ENCODE measurements around the gene KLHL9. TPM values are rescaled to one million over a fixed set of nuclear protein-coding genes. Genes with fewer than 3 reads are reported as not detected.
A peak's percentile ranks its signal among the peaks of the same experiment; 100 is the strongest.
"Not testable (repeated sequence)": the region's sequence is repeated elsewhere in the genome, so short reads cannot be mapped to it uniquely, and the experiment has no call there.

The KLHL9 gene
- total RNA-seq: 22.7 TPM
- long read RNA-seq, full-length matches to known transcripts: 49 of 54 reads
- long read RNA-seq, partial matches to known transcripts: 0 of 54 reads
- long read RNA-seq, other reads (novel, unspliced or antisense): 5 of 54 reads

GRCh38 chr9:21334701-21335632 is at the start of gene KLHL9:
TSS of gene KLHL9 (minus strand) at chr9:21335404. CDS start at chr9:21334859, 545 bp downstream.
- no peaks in the 10 kb centered on the region for H3K9me3 ChIP-seq
- H3K27ac ChIP-seq: peak within 1 kb of the TSS; percentile 99
- peak within 1 kb of the TSS; percentile 86 for H3K4me3 ChIP-seq
- no peaks in the 10 kb centered on the region for H3K27me3 ChIP-seq (ENCODE audit: low read depth)
- peaks cover 7% of the 10 kb centered on the region for H3K36me3 ChIP-seq
- intact Hi-C loops (cut with DNase I): loop anchor here (10.0 kb wide), 1 partner anchor 470 kb away; the partner anchor contains the start of gene MTAP
- peak; percentile 99 for ATAC-seq
- TF ChIP-seq, protein P1, sequence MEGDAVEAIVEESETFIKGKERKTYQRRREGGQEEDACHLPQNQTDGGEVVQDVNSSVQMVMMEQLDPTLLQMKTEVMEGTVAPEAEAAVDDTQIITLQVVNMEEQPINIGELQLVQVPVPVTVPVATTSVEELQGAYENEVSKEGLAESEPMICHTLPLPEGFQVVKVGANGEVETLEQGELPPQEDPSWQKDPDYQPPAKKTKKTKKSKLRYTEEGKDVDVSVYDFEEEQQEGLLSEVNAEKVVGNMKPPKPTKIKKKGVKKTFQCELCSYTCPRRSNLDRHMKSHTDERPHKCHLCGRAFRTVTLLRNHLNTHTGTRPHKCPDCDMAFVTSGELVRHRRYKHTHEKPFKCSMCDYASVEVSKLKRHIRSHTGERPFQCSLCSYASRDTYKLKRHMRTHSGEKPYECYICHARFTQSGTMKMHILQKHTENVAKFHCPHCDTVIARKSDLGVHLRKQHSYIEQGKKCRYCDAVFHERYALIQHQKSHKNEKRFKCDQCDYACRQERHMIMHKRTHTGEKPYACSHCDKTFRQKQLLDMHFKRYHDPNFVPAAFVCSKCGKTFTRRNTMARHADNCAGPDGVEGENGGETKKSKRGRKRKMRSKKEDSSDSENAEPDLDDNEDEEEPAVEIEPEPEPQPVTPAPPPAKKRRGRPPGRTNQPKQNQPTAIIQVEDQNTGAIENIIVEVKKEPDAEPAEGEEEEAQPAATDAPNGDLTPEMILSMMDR (IDR thresholded peaks at IDR 0.05): no peak
- DNase-seq: peak; percentile 96
- peaks cover 51% of the 10 kb centered on the region for H3K4me1 ChIP-seq

- Histone ChIP-seq H3K9me3 (no peaks in the 10 kb centered on the region), H3K4me3 (no peak overlapping the region), H3K27ac (no peak overlapping the region), H3K36me3 (no peaks in the 10 kb centered on the region), H3K27me3 (ENCODE audit: low read depth) (peaks cover 13% of the 10 kb centered on the region), H3K4me1 (peaks cover 12% of the 10 kb centered on the region)
- intact Hi-C loops (cut with DNase I): no loop called here
- ATAC-seq (no peak), DNase-seq (no peak)
- TF ChIP-seq, protein P1 (IDR thresholded peaks at IDR 0.05): no peak
Measured at GRCh38 chr9:21383627-21384026, 48.4 kb upstream of the KLHL9 start.

DNA sequence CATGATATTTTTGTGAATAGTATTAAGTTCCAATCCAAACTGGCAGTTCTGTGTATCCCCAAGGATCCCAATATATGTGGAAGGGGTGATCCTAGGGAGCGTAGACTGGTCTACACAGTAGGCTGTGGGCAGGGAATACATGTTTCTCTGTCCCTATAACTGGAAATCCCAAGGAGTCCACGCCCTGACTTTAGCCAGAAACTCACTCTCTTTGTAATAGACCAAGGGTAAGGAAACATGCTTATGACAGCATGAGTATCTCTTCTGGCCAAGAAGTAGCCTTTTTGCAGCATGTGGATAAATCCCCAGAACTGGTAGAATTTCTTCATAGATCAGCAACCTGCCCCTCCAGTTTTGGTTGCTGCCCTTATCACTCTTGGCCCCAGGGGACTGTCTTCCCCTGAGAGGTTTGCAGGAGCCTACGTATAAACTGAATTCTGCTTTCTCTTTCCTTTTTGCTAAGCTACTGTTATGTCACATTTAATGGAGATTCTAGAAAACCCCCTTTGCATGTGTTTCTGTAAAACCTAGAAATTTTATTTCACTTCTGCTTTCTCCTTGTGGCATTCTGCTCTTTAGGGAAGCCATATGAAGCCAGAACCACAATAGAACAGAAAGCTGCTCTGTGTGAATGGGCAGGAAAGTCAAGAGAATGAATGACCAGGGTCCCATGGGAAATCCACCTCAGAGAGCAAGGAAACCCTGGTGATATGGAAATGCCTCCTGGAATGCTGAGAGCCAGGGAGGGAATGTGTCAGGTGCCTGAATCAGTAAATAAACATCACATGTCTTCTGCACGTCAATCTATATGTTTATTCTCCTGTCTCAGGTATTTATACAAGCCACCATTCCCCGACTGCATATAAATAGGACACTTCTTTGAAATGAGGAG is 46.5 kb upstream of the KLHL9 start:
- Histone ChIP-seq H3K27ac (no peak overlapping the region), H3K36me3 (no peaks in the 10 kb centered on the region), H3K4me1 (peaks cover 12% of the 10 kb centered on the region), H3K4me3 (peak overlapping the region; percentile 1), H3K27me3 (ENCODE audit: low read depth) (no peaks in the 10 kb centered on the region), H3K9me3 (no peaks in the 10 kb centered on the region)
- intact Hi-C loops (cut with DNase I): no loop called here
- TF ChIP-seq, protein P1 (IDR thresholded peaks at IDR 0.05): no peak
- ATAC-seq: peak; percentile 59 to 63
- no peak for DNase-seq

- DNase-seq; H3K9me3 ChIP-seq; H3K4me1 ChIP-seq; ATAC-seq; H3K27ac ChIP-seq; H3K36me3 ChIP-seq; H3K27me3 ChIP-seq (ENCODE audit: low read depth); H3K4me3 ChIP-seq; intact Hi-C loops (cut with DNase I): not testable (repeated sequence)
Measured at GRCh38 chr9:21371467-21371866, 36.3 kb upstream of the KLHL9 start.

DNA sequence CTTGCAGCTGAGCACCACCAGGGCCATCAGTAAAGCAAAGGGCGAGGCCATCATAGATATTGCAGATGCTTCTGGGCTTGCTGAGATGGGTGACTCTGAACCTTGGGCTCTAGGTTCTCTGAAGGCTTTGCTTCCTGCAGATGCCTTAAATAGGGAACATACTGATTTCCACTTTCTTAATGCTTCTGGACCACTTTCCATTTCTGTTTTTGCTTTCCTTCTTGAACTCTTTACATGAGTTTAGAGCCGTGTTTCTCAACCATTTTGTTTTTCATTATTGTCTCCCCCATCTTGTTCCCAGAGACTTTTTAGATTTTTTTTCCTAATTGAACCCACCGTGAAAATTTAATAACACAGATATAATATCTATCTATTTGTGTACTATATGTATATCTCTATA is 32.8 kb upstream of the KLHL9 start, which contains the start of gene IFNA13:
Gene IFNA13 (minus strand): TSS at position 101 of the 400 bp plus-strand sequence. CDS start 47 bp downstream, at position 54.
- Histone ChIP-seq H3K4me3 (no peak within 1 kb of the TSS), H3K27me3 (ENCODE audit: low read depth) (peaks cover 4% of the 10 kb centered on the region), H3K36me3 (no peaks in the 10 kb centered on the region), H3K27ac (no peak within 1 kb of the TSS), H3K4me1 (no peaks in the 10 kb centered on the region), H3K9me3 (no peaks in the 10 kb centered on the region)
- intact Hi-C loops (cut with DNase I): no loop called here
- ATAC-seq (no peak), DNase-seq (no peak)
- TF ChIP-seq, protein P1 (IDR thresholded peaks at IDR 0.05): no peak

GRCh38 chr9:21367169-21367568 is 32.0 kb upstream of the KLHL9 start:
- H3K27me3 ChIP-seq (ENCODE audit: low read depth); H3K9me3 ChIP-seq; H3K4me1 ChIP-seq; H3K4me3 ChIP-seq; ATAC-seq; H3K36me3 ChIP-seq; intact Hi-C loops (cut with DNase I); H3K27ac ChIP-seq; DNase-seq: not testable (repeated sequence)

Measured in lower lobe of right lung (tissue), 2 donors.